Measurements from ENCODE around the gene CYP8B1. TPM values are rescaled to one million over a fixed set of nuclear protein-coding genes. Genes with fewer than 3 reads are reported as not detected.

Gene CYP8B1
- polyA plus RNA-seq, 1 donor (not counting 4 experiments of a cell fraction or from before 2014, with no cell fraction given): not detected

- Histone ChIP-seq H3K4me2 (ENCODE audit: control insufficient read depth, extremely low read depth, insufficient read depth, low read depth, low read length) (no peak overlapping the region), H3K36me3 (ENCODE audit: control insufficient read depth in 2 of 2, extremely low read depth in 1 of 2, insufficient read depth in 2 of 2, low read length in 2 of 2) (no peaks in the 10 kb centered on the region), H3K79me2 (ENCODE audit: control insufficient read depth, insufficient read depth, low read length) (no peaks in the 10 kb centered on the region), H2AFZ (ENCODE audit: control insufficient read depth, low read length) (no peak overlapping the region), H3K27me3 (ENCODE audit: control insufficient read depth, extremely low read depth, insufficient read depth, low read length) (peaks cover 4% of the 10 kb centered on the region), H4K20me1 (ENCODE audit: control insufficient read depth, extremely low read depth, insufficient read depth, low read length) (no peaks in the 10 kb centered on the region), H3K4me3 (ENCODE audit: control insufficient read depth in 2 of 3, extremely low read depth in 1 of 3, insufficient read depth in 2 of 3, low read depth in 1 of 3, low read length in 3 of 3) (no peak overlapping the region), H3K4me1 (ENCODE audit: control insufficient read depth, extremely low read depth, insufficient read depth, low read length) (peaks cover 4% of the 10 kb centered on the region), H3K9me1 (ENCODE audit: control insufficient read depth, extremely low read depth, insufficient read depth, low read length) (no peaks in the 10 kb centered on the region), H3K9me3 (ENCODE audit: control insufficient read depth, low read depth, low read length) (no peaks in the 10 kb centered on the region), H3K9ac (ENCODE audit: control insufficient read depth, extremely low read depth, insufficient read depth, low read length) (no peak overlapping the region), H3K27ac (ENCODE audit: control insufficient read depth, insufficient read depth, low read length) (no peak overlapping the region)
- no peak for FAIRE-seq
- dilution Hi-C loops (cut with MboI; ENCODE audit: extremely low pct_ligation_motif_present, low sequenced_read_pairs): no loop called here
- DNase-seq (ENCODE audit: low read depth, low spot score): no peak
- TF ChIP-seq CTCF (optimal IDR thresholded peaks at IDR 0.05 in 1 of 3, IDR thresholded peaks at IDR 0.05 in 1 of 3, conservative IDR thresholded peaks at IDR 0.05 in 1 of 3; ENCODE audit: extremely low read depth in 1 of 3, insufficient read depth in 2 of 3, low read length in 3 of 3) (no peak), EZH2 (IDR thresholded peaks at IDR 0.05; ENCODE audit: low read length) (no peak)
These were observed 2.2 kb upstream of the CYP8B1 start for GRCh38 chr3:42877881-42878280.

- H3K36me3 ChIP-seq (ENCODE audit: control insufficient read depth in 2 of 2, extremely low read depth in 1 of 2, insufficient read depth in 2 of 2, low read length in 2 of 2): no peaks in the 10 kb centered on the region
- dilution Hi-C loops (cut with MboI; ENCODE audit: extremely low pct_ligation_motif_present, low sequenced_read_pairs): no loop called here
- peaks cover 4% of the 10 kb centered on the region for H3K4me1 ChIP-seq (ENCODE audit: control insufficient read depth, extremely low read depth, insufficient read depth, low read length)
- peaks cover 4% of the 10 kb centered on the region for H3K27me3 ChIP-seq (ENCODE audit: control insufficient read depth, extremely low read depth, insufficient read depth, low read length)
- FAIRE-seq (no peak), DNase-seq (ENCODE audit: low read depth, low spot score) (no peak)
- no peak overlapping the region for H3K27ac ChIP-seq (ENCODE audit: control insufficient read depth, insufficient read depth, low read length)
- no peaks in the 10 kb centered on the region for H3K9me3 ChIP-seq (ENCODE audit: control insufficient read depth, low read depth, low read length)
- H3K4me3 ChIP-seq (ENCODE audit: control insufficient read depth in 2 of 3, extremely low read depth in 1 of 3, insufficient read depth in 2 of 3, low read depth in 1 of 3, low read length in 3 of 3): no peak overlapping the region
- H3K9ac ChIP-seq (ENCODE audit: control insufficient read depth, extremely low read depth, insufficient read depth, low read length): no peak overlapping the region
- H3K79me2 ChIP-seq (ENCODE audit: control insufficient read depth, insufficient read depth, low read length): no peaks in the 10 kb centered on the region
- no peak overlapping the region for H3K4me2 ChIP-seq (ENCODE audit: control insufficient read depth, extremely low read depth, insufficient read depth, low read depth, low read length)
- no peak overlapping the region for H2AFZ ChIP-seq (ENCODE audit: control insufficient read depth, low read length)
- TF ChIP-seq CTCF (optimal IDR thresholded peaks at IDR 0.05 in 1 of 3, IDR thresholded peaks at IDR 0.05 in 1 of 3, conservative IDR thresholded peaks at IDR 0.05 in 1 of 3; ENCODE audit: extremely low read depth in 1 of 3, insufficient read depth in 2 of 3, low read length in 3 of 3): no peak
- TF ChIP-seq EZH2 (IDR thresholded peaks at IDR 0.05; ENCODE audit: low read length): no peak
- H3K9me1 ChIP-seq (ENCODE audit: control insufficient read depth, extremely low read depth, insufficient read depth, low read length): no peaks in the 10 kb centered on the region
- H4K20me1 ChIP-seq (ENCODE audit: control insufficient read depth, extremely low read depth, insufficient read depth, low read length): no peaks in the 10 kb centered on the region
These were observed 1.5 kb upstream of the CYP8B1 start for GRCh38 chr3:42876940-42877720.

All from keratinocyte (primary cell).